Measurements from ENCODE around the gene CNPY3. TPM values are rescaled to one million over a fixed set of nuclear protein-coding genes. Genes with fewer than 3 reads are reported as not detected.

The CNPY3 gene
- total RNA-seq, 1 experiment from 2014 or later = 56.1 TPM

DNA sequence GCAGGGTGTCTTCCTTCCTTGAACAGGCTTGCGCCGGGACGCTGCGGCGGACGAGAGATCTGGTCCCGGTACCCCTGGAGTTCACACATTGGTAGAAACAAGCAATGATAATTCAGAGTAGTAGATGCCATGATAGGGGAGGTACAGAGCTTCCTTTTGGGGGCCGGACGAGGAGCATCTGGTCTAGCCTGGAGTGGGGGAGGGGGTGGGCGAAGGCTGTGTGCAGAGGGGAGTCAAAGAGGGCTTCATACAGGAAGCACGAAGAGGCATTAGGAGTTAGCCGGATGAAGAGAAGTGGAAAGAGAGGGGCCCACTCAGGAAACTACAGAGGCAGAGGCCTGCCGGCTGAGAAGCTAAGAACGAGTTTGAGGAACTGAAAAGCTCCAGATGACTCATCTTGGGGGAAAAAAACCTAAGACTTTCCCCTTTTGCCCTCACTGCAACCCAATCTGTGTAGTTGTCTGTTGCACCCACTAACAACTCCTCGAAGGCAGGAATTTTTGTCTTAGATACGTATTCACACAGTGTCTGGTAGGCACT is 611 bp downstream of the CNPY3 start:
- H3K9me3 Mint-ChIP-seq (ENCODE audit: unreplicated experiment) = no peaks in the 10 kb centered on the region
- H3K4me1 Mint-ChIP-seq (ENCODE audit: low read depth, unreplicated experiment) = peaks cover 13% of the 10 kb centered on the region
- H3K4me3 Mint-ChIP-seq (ENCODE audit: unreplicated experiment) = peak overlapping the region; percentile 100
- BruUV-seq (replicated peaks) = no TSS peak
- H3K4me3 ChIP-seq (ENCODE audit: low read depth, low read length) = peak overlapping the region; percentile 56
- H3K36me3 Mint-ChIP-seq (ENCODE audit: insufficient read depth, unreplicated experiment) = peaks cover 42% of the 10 kb centered on the region
- H3K36me3 ChIP-seq (ENCODE audit: control insufficient read depth, insufficient read depth, low read length) = no peaks in the 10 kb centered on the region
- no peaks in the 10 kb centered on the region for H3K27me3 Mint-ChIP-seq (ENCODE audit: insufficient read depth, unreplicated experiment)
- H3K27me3 ChIP-seq (replicated peaks; ENCODE audit: control insufficient read depth, insufficient read depth, low read length) = no peaks in the 10 kb centered on the region
- TF ChIP-seq, protein P1, sequence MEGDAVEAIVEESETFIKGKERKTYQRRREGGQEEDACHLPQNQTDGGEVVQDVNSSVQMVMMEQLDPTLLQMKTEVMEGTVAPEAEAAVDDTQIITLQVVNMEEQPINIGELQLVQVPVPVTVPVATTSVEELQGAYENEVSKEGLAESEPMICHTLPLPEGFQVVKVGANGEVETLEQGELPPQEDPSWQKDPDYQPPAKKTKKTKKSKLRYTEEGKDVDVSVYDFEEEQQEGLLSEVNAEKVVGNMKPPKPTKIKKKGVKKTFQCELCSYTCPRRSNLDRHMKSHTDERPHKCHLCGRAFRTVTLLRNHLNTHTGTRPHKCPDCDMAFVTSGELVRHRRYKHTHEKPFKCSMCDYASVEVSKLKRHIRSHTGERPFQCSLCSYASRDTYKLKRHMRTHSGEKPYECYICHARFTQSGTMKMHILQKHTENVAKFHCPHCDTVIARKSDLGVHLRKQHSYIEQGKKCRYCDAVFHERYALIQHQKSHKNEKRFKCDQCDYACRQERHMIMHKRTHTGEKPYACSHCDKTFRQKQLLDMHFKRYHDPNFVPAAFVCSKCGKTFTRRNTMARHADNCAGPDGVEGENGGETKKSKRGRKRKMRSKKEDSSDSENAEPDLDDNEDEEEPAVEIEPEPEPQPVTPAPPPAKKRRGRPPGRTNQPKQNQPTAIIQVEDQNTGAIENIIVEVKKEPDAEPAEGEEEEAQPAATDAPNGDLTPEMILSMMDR (IDR thresholded peaks at IDR 0.05; ENCODE audit: insufficient read depth in 1 of 2, low read depth in 1 of 2, low read length in 1 of 2, severe bottlenecking in 1 of 2, unreplicated experiment in 1 of 2) = no peak
- H3K9me3 ChIP-seq = no peaks in the 10 kb centered on the region
- intact Hi-C loops (cut with micrococcal nuclease; ENCODE audit: unreplicated experiment) = loop anchor here (1.0 kb wide), 4 partner anchors 29 to 54 kb away; partner anchors contain the start of genes GNMT, PEX6 and PPP2R5D
- H3K4me1 ChIP-seq = peaks cover 8% of the 10 kb centered on the region
- ChIA-PET CTCF (interaction anchor here (0.6 to 1.4 kb wide), 9 partner anchors 15 to 840 kb away, joined by 3 to 6 read pairs (median 3); partner anchors contain the start of gene PPP2R5D), POLR2A (interaction anchor here (0.5 to 2.1 kb wide), 18 partner anchors 8 to 1931 kb away, joined by 3 to 16 read pairs (median 6); partner anchors contain the start of genes CUL7, GNMT, KLC4 and KLHDC3)
- peak in 1 of 2 experiments; percentile 47 for DNase-seq
- H3K27ac Mint-ChIP-seq (ENCODE audit: unreplicated experiment) = peak overlapping the region; percentile 76

DNA sequence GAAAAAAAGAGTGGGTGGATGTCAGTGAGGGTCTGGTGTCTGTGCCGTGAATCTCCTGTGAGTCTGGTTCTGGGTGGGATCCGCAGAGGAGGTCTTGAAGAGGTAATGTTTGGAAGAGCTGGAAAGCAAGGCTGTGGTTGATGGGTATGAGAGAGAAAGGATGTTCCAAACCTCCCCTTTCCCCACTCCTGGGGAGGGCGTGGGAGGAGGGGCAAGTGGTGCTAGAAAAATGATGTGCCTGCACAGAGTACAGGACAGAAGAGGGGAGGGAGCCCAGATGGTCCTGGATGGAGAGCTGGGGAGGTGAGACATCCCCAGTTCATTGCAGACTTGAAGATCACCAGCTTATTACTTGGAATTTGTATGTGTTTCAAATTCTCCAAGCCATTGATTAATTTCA is 3.1 kb downstream of the CNPY3 start:
- Histone ChIP-seq H3K4me3 (ENCODE audit: low read depth, low read length) (no peak overlapping the region), H3K27me3 (replicated peaks; ENCODE audit: control insufficient read depth, insufficient read depth, low read length) (no peaks in the 10 kb centered on the region), H3K4me1 (peaks cover 8% of the 10 kb centered on the region), H3K9me3 (no peaks in the 10 kb centered on the region), H3K36me3 (ENCODE audit: control insufficient read depth, insufficient read depth, low read length) (0 out of 2 replicates have a peak, but pooled peaks cover 2% of the 10 kb centered on the region)
- Mint-ChIP-seq H3K36me3 (ENCODE audit: insufficient read depth, unreplicated experiment) (peaks cover 56% of the 10 kb centered on the region), H3K9me3 (ENCODE audit: unreplicated experiment) (no peaks in the 10 kb centered on the region), H3K27me3 (ENCODE audit: insufficient read depth, unreplicated experiment) (no peaks in the 10 kb centered on the region), H3K4me3 (ENCODE audit: unreplicated experiment) (no peak overlapping the region), H3K4me1 (ENCODE audit: low read depth, unreplicated experiment) (peaks cover 13% of the 10 kb centered on the region), H3K27ac (ENCODE audit: unreplicated experiment) (no peak overlapping the region)
- BruUV-seq (replicated peaks) = no TSS peak
- POLR2A ChIA-PET = no interaction called here
- TF ChIP-seq, protein P1 (IDR thresholded peaks at IDR 0.05; ENCODE audit: insufficient read depth in 1 of 2, low read depth in 1 of 2, low read length in 1 of 2, severe bottlenecking in 1 of 2, unreplicated experiment in 1 of 2) = no peak
- intact Hi-C loops (cut with micrococcal nuclease; ENCODE audit: unreplicated experiment) = no loop called here
- CTCF ChIA-PET = no interaction called here
- DNase-seq = no peak

DNA sequence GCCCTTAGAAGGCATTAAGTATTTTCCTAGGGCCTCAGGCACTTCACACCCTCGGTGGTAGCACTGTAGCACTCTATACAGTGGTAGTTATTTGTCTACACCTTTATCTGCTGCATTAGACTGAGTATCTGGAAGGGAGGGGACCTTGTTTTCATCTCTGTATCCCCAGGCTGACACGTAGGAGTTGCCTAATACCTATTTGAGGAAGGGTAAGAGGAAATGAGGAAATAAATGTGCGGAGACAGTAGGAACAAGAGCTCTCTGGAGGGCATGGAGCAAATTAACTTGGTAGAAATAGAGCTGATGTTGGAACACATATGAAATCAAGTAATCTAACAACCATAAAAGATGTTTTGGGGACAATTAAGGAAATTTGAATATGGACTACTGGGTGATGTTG is 3.9 kb downstream of the CNPY3 start:
- TF ChIP-seq, protein P1 (IDR thresholded peaks at IDR 0.05; ENCODE audit: insufficient read depth in 1 of 2, low read depth in 1 of 2, low read length in 1 of 2, severe bottlenecking in 1 of 2, unreplicated experiment in 1 of 2) = no peak
- peaks cover 8% of the 10 kb centered on the region for H3K4me1 ChIP-seq
- H3K27ac Mint-ChIP-seq (ENCODE audit: unreplicated experiment) = no peak overlapping the region
- ChIA-PET CTCF (no interaction called here), POLR2A (no interaction called here)
- H3K4me3 Mint-ChIP-seq (ENCODE audit: unreplicated experiment) = no peak overlapping the region
- H3K4me3 ChIP-seq (ENCODE audit: low read depth, low read length) = no peak overlapping the region
- H3K27me3 ChIP-seq (replicated peaks; ENCODE audit: control insufficient read depth, insufficient read depth, low read length) = no peaks in the 10 kb centered on the region
- DNase-seq = no peak
- peaks cover 60% of the 10 kb centered on the region for H3K36me3 Mint-ChIP-seq (ENCODE audit: insufficient read depth, unreplicated experiment)
- BruUV-seq (replicated peaks) = no TSS peak
- intact Hi-C loops (cut with micrococcal nuclease; ENCODE audit: unreplicated experiment) = no loop called here
- H3K9me3 Mint-ChIP-seq (ENCODE audit: unreplicated experiment) = no peaks in the 10 kb centered on the region
- H3K4me1 Mint-ChIP-seq (ENCODE audit: low read depth, unreplicated experiment) = peaks cover 13% of the 10 kb centered on the region
- H3K9me3 ChIP-seq = no peaks in the 10 kb centered on the region
- H3K27me3 Mint-ChIP-seq (ENCODE audit: insufficient read depth, unreplicated experiment) = no peaks in the 10 kb centered on the region
- H3K36me3 ChIP-seq (ENCODE audit: control insufficient read depth, insufficient read depth, low read length) = 0 out of 2 replicates have a peak, but pooled peaks cover 2% of the 10 kb centered on the region

All from Caco-2 (cell line).